ENCODE results near the gene ZC3HAV1L.

GRCh38 chr7:139033346-139034114 is 2.3 kb downstream of the ZC3HAV1L start:
- TF ChIP-seq CTCF (IDR thresholded peaks at IDR 0.05; ENCODE audit: low read length) (no peak), EZH2 (IDR thresholded peaks at IDR 0.05; ENCODE audit: borderline replicate concordance, low read length) (no peak)

Measured in OCI-LY1 (cell line).